GM12865 (cell line): ENCODE results near the gene DISP2.

Experiments
- DNase-seq: peaks from one replicate; pipeline ENCODE4 v3.0.0; 2010; ENCODE audit warnings: low read depth
- H3K4me3 ChIP-seq: 2 replicates; pipeline ENCODE4 v1.5.1; 2011; ENCODE audit warnings: mild to moderate bottlenecking, low read depth, low read length, control low read depth
- CTCF ChIP-seq: IDR thresholded peaks from 2 replicates; pipeline ENCODE4 v1.5.1; 2011; ENCODE audit warnings: low read length, control low read depth, low read depth, inconsistent platforms; ENCODE audit not compliant: insufficient read depth; ENCODE audit errors: missing control alignments

DISP2 gene

DNA sequence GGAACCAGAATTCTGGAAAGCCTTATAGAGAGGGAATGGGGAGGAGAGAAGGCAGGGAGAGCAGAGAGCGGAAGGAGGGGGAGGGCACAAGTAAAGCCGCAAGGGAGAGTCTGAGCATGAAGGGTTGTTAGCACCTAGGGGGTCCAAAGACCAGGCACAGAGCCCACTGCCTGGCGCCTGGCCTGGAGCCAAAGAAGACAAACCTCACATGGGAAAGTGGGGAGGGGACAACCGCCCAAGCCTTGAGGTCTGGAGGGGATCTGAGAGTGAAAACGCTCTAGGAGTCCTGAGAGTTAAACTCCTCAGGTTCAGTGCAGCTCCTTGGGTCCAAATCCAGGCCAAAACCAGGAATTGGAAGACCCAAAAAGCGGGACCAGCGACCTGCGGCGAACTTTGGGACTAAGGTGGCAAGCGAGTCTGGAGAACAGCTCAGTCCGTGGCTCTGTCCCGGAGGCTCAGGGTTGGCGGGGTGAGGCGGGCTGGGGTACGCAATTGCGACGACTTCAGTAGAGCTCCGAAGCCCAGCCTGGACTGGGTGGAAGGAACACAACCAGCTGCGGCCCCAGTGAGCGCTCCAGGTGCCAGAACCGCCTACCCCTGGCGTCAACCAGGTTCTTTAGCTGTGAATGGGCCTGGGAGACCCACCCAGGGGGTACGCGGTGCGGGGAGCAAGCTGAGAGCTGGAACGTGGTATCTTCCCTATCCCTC lies 35.3 kb upstream of the DISP2 start:
- TF ChIP-seq CTCF = no peak
- DNase-seq = no peak
- H3K4me3 ChIP-seq = peak overlapping the region; percentile 49

- DNase-seq = peak; percentile 97
- H3K4me3 ChIP-seq = peak within 1 kb of the TSS; percentile 65
- peak; percentile 53 for TF ChIP-seq CTCF
Observed at GRCh38 chr15:40323239-40323952, 34.6 kb upstream of the DISP2 start, which contains the start of gene INAFM2. Gene INAFM2, plus strand, starts transcription at chr15:40323692. Its CDS starts 364 bp downstream, at chr15:40324056.

- peak; percentile 41 for DNase-seq
- no peak for TF ChIP-seq CTCF
- H3K4me3 ChIP-seq = peak overlapping the region; percentile 65
Observed at GRCh38 chr15:40323953-40324937, 33.8 kb upstream of the DISP2 start.

GRCh38 chr15:40325188-40325587 lies 32.8 kb upstream of the DISP2 start:
- DNase-seq = no peak
- no peak for TF ChIP-seq CTCF
- H3K4me3 ChIP-seq = no peak overlapping the region

- no peak for DNase-seq
- H3K4me3 ChIP-seq = no peak overlapping the region
- TF ChIP-seq CTCF = no peak
Observed at GRCh38 chr15:40325700-40326099, 32.3 kb upstream of the DISP2 start.

DNA sequence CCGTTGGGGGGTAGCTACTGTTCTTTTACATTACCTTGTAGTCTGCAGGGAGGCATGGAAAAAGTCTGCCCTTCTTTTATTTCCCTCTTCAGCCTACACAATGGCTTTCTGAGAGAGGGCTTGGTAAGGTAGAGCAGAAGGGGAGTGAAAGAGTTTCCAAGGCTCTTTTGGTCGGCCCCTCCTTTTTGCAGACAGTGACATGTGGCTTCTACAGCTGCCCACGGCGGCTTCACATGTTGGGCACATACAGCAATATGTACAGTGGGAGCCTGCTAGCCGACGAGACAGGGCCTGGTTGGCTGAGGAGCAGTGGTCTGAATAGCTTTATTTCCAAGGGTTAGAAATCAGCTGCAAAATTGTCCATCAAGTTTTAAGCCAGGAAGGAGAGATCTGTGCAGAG lies 30.6 kb upstream of the DISP2 start:
- H3K4me3 ChIP-seq = no peak overlapping the region

More for the DNA sequence above, 30.6 kb upstream of the DISP2 start:
- no peak for TF ChIP-seq CTCF
- no peak for DNase-seq
